NB4 (cell line): ENCODE measurements around the gene RYR3.
A peak's percentile ranks its signal among the peaks of the same experiment; 100 is the strongest.

ENCODE experiments used
- DNase-seq: peaks from one replicate; pipeline ENCODE4 v3.0.0; 2010; ENCODE audit warnings: low read depth
- H3K4me3 ChIP-seq: one replicate; pipeline ENCODE4 v1.5.1; 2011; ENCODE audit warnings: mild to moderate bottlenecking, low read depth, low read length, moderate library complexity
- MYC ChIP-seq: IDR thresholded peaks from 2 replicates; pipeline ENCODE4 v1.6.1; 2011; ENCODE audit warnings: low read depth, low read length
- POLR2A ChIP-seq: IDR thresholded peaks from 2 replicates; pipeline ENCODE4 v1.6.1; 2011; ENCODE audit warnings: mild to moderate bottlenecking; ENCODE audit not compliant: insufficient read length; ENCODE audit errors: extremely low read depth
- TF ChIP-seq, protein P1 (sequence below): IDR thresholded peaks from 2 replicates; pipeline ENCODE4 v1.6.1; 2011; ENCODE audit warnings: low read depth, low read length
- TF ChIP-seq, protein P2 (sequence below): IDR thresholded peaks from one replicate; pipeline ENCODE4 v1.5.1; 2012; ENCODE audit warnings: low read depth, low read length

RYR3 gene

DNA sequence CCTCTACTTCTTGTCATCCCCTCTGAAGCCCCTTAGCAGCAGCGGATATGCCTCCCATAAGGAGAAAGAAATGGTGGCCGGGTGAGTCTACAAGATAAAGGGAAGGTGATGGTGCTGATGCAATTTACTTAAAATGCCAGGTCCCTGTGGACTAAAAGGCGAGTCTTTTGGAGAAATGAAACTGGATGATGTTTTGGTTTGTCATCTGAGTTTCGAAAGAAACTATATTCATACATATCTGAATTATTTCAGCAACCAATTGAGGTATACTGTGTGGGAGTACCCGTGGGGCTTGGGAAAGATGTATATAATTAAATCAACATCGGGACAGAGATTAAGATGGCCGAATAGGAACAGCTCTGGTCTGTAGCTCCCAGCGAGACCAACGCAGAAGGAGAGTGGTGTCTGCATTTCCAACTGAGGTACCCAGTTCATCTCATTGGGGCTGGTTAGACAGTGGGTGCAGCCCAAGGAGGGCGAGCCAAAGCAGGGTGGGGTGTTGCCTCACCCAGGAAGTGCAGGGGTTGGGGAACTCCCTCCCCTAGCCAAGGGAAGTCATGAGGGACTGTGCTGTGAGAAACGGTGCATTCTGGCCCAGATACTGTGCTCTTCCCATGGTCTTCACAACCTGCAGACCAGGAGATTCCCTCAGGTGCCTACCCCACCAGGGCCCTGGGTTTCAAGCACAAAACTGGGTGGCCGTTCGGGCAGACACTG, 446.9 kb downstream of the RYR3 start:
- no peak overlapping the region for H3K4me3 ChIP-seq
- peak; percentile 61 for DNase-seq
- TF ChIP-seq, protein P1, sequence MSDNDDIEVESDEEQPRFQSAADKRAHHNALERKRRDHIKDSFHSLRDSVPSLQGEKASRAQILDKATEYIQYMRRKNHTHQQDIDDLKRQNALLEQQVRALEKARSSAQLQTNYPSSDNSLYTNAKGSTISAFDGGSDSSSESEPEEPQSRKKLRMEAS, result no peak
- TF ChIP-seq POLR2A (no peak), MYC (no peak)
- TF ChIP-seq, protein P2, sequence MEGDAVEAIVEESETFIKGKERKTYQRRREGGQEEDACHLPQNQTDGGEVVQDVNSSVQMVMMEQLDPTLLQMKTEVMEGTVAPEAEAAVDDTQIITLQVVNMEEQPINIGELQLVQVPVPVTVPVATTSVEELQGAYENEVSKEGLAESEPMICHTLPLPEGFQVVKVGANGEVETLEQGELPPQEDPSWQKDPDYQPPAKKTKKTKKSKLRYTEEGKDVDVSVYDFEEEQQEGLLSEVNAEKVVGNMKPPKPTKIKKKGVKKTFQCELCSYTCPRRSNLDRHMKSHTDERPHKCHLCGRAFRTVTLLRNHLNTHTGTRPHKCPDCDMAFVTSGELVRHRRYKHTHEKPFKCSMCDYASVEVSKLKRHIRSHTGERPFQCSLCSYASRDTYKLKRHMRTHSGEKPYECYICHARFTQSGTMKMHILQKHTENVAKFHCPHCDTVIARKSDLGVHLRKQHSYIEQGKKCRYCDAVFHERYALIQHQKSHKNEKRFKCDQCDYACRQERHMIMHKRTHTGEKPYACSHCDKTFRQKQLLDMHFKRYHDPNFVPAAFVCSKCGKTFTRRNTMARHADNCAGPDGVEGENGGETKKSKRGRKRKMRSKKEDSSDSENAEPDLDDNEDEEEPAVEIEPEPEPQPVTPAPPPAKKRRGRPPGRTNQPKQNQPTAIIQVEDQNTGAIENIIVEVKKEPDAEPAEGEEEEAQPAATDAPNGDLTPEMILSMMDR, result no peak

DNA sequence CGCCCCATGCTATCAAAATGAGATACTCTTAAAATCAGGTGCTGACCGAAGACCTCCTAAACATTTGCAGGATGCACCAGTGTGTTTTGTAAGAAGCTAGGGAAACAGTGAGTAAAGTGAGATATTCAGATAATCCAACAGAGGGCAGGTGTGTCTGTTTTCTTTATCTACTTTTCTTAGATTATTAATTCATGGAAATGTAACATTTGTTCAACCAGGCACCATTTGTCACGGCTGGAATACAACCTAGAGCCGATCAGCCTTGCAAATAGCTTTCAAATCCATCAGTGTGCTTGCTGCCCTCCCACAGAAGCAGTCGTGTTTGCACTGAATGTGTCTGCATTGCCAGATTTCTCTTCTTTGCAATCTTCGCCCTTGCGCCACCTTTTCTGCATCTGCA, 455.6 kb downstream of the RYR3 start:
- no peak for DNase-seq
- no peak overlapping the region for H3K4me3 ChIP-seq
- TF ChIP-seq POLR2A, result no peak
- TF ChIP-seq, protein P1, result no peak
- no peak for TF ChIP-seq MYC
- TF ChIP-seq, protein P2, result no peak

DNA sequence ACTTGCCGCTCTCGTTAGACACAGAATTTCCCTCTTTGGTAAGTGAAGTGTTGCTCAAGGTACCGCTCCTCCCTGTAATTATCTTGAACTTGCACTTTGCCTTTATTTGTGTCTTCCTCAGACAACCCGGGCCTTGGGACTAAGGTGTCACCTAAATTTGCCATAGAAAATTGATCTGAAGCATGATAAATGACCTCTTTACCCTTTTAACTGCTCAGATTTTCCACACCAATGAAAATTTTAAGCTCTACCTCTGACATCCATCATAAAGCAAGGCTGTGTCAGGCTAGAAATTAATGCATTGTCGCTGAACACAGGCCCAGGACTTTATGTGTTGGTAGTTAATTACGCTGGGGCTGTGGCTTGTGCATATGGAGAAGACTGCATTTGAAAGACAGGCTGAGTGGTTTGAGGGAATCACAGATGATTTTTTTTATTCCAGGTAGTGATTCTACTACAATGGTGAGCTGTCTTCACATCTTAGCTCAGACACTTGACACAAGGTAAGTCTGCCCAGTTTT, 458.0 kb downstream of the RYR3 start:
- DNase-seq, result no peak
- TF ChIP-seq POLR2A (no peak), MYC (no peak)
- TF ChIP-seq, protein P1, result no peak
- TF ChIP-seq, protein P2, result no peak

DNA sequence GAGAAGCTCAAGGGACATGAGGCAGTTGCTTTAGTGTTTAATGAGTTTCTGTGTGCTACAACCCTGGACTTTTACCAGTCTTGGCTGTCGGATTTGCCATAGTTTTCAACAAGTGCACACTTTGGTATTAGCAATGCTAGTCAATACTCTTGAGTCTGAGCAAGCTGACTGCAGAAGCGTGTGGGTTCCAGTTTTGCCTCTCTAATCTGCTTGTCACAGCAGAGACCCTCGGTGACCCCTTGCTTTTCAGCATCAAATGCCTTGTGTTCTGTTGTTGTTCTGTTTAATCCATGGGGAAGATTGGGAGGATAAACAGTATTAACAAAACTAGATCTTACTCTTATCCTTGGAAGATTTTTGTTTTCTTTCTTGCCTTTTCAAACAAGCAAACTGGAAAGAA, 463.2 kb downstream of the RYR3 start:
- no peak for DNase-seq
- TF ChIP-seq MYC (no peak), POLR2A (no peak)
- TF ChIP-seq, protein P2, result no peak
- TF ChIP-seq, protein P1, result no peak
- H3K4me3 ChIP-seq, result no peak overlapping the region

More for the DNA sequence above, 458.0 kb downstream of the RYR3 start:
- no peak overlapping the region for H3K4me3 ChIP-seq

DNA sequence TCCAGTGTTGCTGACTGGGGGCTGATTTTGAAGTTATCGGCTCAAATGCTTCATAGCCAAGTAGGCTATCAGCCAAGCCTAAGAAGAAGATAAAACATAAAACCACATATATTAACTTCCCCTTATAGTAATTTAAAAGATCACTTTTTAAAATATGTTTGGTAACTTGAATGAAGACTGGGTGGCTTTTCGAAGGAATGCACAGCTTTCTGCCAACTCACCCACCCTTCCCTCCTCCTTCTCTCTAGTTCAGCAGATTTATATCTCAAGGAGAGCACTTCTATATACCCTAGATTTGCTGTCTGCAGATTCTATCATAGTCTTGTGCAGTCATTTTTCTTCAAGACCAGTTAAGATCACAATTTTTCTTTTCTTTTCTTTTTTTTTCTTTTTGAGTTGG, 468.1 kb downstream of the RYR3 start:
- no peak overlapping the region for H3K4me3 ChIP-seq
- no peak for TF ChIP-seq POLR2A
- DNase-seq, result no peak

DNA sequence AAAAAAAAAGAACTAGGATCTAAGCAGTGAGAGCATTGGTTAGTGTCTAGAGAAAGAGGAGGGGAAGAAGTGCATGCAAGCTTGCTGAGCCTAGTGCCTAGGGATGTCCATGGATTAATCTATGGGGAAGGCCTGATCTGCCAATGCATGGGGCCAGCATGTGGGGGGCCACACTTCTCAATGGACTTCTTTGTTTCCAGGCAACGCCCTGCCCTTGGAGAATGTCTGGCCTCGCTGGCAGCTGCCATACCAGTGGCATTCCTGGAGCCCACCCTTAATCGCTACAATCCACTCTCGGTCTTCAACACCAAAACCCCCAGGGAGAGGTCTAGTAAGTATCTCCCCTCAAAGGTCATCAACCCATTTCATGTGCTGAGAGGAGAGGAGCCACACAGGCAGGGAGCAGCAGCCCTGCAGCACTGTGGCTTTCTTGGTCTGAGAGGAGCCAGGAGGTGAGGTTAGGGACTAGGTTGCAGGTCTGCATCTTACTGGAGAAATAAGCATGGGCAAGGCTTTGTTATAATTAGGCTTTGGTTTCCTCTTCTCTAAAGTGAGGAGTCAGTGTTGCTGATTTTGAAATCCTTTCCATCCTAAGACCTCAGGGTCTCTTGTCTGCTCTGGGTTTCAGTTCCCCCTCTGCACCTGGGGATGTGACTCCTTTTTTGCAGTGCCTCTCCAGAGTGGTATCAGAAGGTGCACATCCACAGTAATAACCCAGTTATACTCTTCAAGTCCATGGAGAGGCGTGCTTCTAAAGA, 469.4 kb downstream of the RYR3 start:
- TF ChIP-seq MYC, result no peak
- TF ChIP-seq, protein P1, result no peak
- TF ChIP-seq, protein P2, result no peak
- TF ChIP-seq POLR2A, result no peak
- H3K4me3 ChIP-seq, result no peak overlapping the region
- DNase-seq, result no peak
